Adrenal gland (tissue), 12 donors: ENCODE measurements around the gene TMEM255B. TPM values are rescaled to one million over a fixed set of nuclear protein-coding genes. Genes with fewer than 3 reads are reported as not detected.

Experiments used
- DNase-seq, 7 donors: peaks; one replicate each; pipeline ENCODE4 v3.0.0-alpha.2; 2019 to 2020
- H3K27ac ChIP-seq, 5 donors: fragments of 200-600 bp; sonication (generic) in 4 of 5; 1 replicate in 3 of 5; 2 replicates in 2 of 5; pipeline versions ENCODE4 v1.5.1 to v1.8.0; 2016 to 2020; ENCODE audit warnings: mild to moderate bottlenecking in 1 of 5
- H3K27me3 ChIP-seq: fragments of 200-600 bp; 2 replicates; pipeline ENCODE4 v1.8.0; 2021
- H3K36me3 ChIP-seq, 2 donors: fragments of 200-600 bp; replicated peaks in 1 of 2; 1 replicate in 1 of 2; 2 replicates in 1 of 2; pipeline versions ENCODE4 v1.5.1 to v1.8.0; 2018 to 2022
- H3K4me1 ChIP-seq, 2 donors: fragments of 200-600 bp; replicated peaks in 1 of 2; 1 replicate in 1 of 2; 2 replicates in 1 of 2; pipeline versions ENCODE4 v1.5.1 to v1.8.0; 2018 to 2021
- H3K4me3 ChIP-seq, 4 donors: fragments of 200-600 bp; sonication (generic) in 3 of 4; one replicate each; pipeline ENCODE4 v1.5.1; 2016 to 2018
- H3K9me3 ChIP-seq, 3 donors: fragments of 200-600 bp; sonication (generic) in 1 of 3; replicated peaks in 1 of 3; 1 replicate in 2 of 3; 2 replicates in 1 of 3; pipeline versions ENCODE4 v1.5.1 to v1.8.0; 2016 to 2021
- CTCF ChIP-seq, 6 experiments: fragments of 450-650 bp in 4 of 6; fragments of 200-600 bp in 2 of 6; sonication (generic) in 1 of 6; IDR thresholded peaks; 1 replicate in 5 of 6; 2 replicates in 1 of 6; pipeline versions ENCODE4 v1.5.1 to v1.8.0; 2016 to 2021; ENCODE audit warnings: antibody characterized with exemption in 6 of 6, mild to moderate bottlenecking in 2 of 6, moderate library complexity in 1 of 6
- POLR2A ChIP-seq, 2 donors: fragments of 450-650 bp; IDR thresholded peaks; one replicate each; pipeline ENCODE4 v1.6.1; 2017; ENCODE audit warnings: antibody characterized with exemption in 2 of 2, mild to moderate bottlenecking in 2 of 2, moderate library complexity in 1 of 2
- WGBS, 4 donors: extraction: QIAGEN DNeasy Blood & Tissue Kit in 2 of 4; methylation state at CpG; one replicate each; pipeline versions ENCODE4 v1.1.5 to v1.1.7; 2013 to 2017; 5-methylcytosine and 5-hydroxymethylcytosine counted together
- intact Hi-C, 2 donors: fragments of 100-400 bp; cut with DNase I; formaldehyde crosslinking; loops; one replicate each; pipeline versions ENCODE4 v1.14.1 to v1.15.0; 2022 to 2023
- polyA plus RNA-seq, 3 donors: library from polyadenylated mRNA; stranded (reverse); fragments of 200-250 nt in 2 of 3; fragments of 350-450 nt in 1 of 3; fragmentation: Illumina TruSeq in 1 of 3; extraction: RNeasy Lipid Tissue Mini Kit (QIAGEN cat#74804) in 1 of 3; gene quantifications; one replicate each; pipeline ENCODE4 v1.2.3, GENCODE V29; 2013 to 2014
- total RNA-seq, 9 donors: library from RNA; depleted of rRNA in 4 of 9; stranded (reverse); fragments of >200 nt in 4 of 9; fragments of 120-200 nt in 1 of 9; fragmentation: NEBNext Ultra II Directional in 1 of 9; extraction: Animal tissue kit (Norgen Biotek cat#: 25700) in 1 of 9; gene quantifications; one replicate each; pipeline versions ENCODE4 v1.1.0 to v1.2.4, GENCODE V29; 2013 to 2023
- donor health status: healthy with polysubstance abuse.
- donor health status: Bipolar disorder and iron deficiency.
- donor health status: DM: yes; HTN: yes; CAD: no.
- donor health status: DM: no; HTN: no; CAD: no.
- donor health status: DM: no; HTN: no; CAD: no.
- donor health status: DM: yes; HTN: yes; CAD: no.

Gene TMEM255B
- total and polyA plus RNA-seq, 12 donors = 1.3 to 60.1 (median 17.2) TPM

GRCh38 chr13:113845723-113846635 lies 87.0 kb downstream of the TMEM255B start:
- H3K9me3 ChIP-seq = no peaks in the 10 kb centered on the region
- H3K4me3 ChIP-seq = no peak overlapping the region
- peaks cover 0 to 6% of the 10 kb centered on the region in 2 donors for H3K4me1 ChIP-seq
- 84 to 88% (median 86%) methylated on average over 30 of the region's 30 CpGs for WGBS, 4 donors
- no peaks in the 10 kb centered on the region for H3K36me3 ChIP-seq
- DNase-seq = peak in 1 of 7 donors; percentile 13
- no peak overlapping the region for H3K27ac ChIP-seq
- intact Hi-C loops = no loop called here
- TF ChIP-seq CTCF (IDR thresholded peaks at IDR 0.05) (no peak), POLR2A (IDR thresholded peaks at IDR 0.05) (no peak)
- H3K27me3 ChIP-seq = no peaks in the 10 kb centered on the region

- intact Hi-C loops = no loop called here
- TF ChIP-seq CTCF (IDR thresholded peaks at IDR 0.05) (no peak), POLR2A (IDR thresholded peaks at IDR 0.05) (no peak)
- WGBS, 4 donors = 86 to 98% (median 93%) methylated on average over 24 to 28 of the region's 28 CpGs
Measured at GRCh38 chr13:113846636-113847318, 87.8 kb downstream of the TMEM255B start.

GRCh38 chr13:113848020-113848419 lies 89.0 kb downstream of the TMEM255B start:
- 77 to 89% (median 81%) methylated on average over 8 of the region's 8 CpGs for WGBS, 4 donors
- no peak overlapping the region for H3K27ac ChIP-seq
- intact Hi-C loops = no loop called here
- H3K27me3 ChIP-seq = no peaks in the 10 kb centered on the region
- H3K4me1 ChIP-seq = peaks cover 2 to 8% of the 10 kb centered on the region in 2 donors
- no peak overlapping the region for H3K4me3 ChIP-seq
- peak in 2 of 7 donors; percentile 13 to 52 for DNase-seq
- TF ChIP-seq POLR2A (IDR thresholded peaks at IDR 0.05) (no peak), CTCF (IDR thresholded peaks at IDR 0.05) (no peak)
- H3K36me3 ChIP-seq = no peaks in the 10 kb centered on the region
- no peaks in the 10 kb centered on the region for H3K9me3 ChIP-seq

More at GRCh38 chr13:113846636-113847318, 87.8 kb downstream of the TMEM255B start:
- no peaks in the 10 kb centered on the region for H3K27me3 ChIP-seq
- no peak overlapping the region for H3K27ac ChIP-seq
- H3K4me3 ChIP-seq = no peak overlapping the region
- H3K9me3 ChIP-seq = no peaks in the 10 kb centered on the region
- peak in 1 of 7 donors; percentile 52 for DNase-seq
- no peaks in the 10 kb centered on the region for H3K36me3 ChIP-seq
- peaks cover 0 to 6% of the 10 kb centered on the region in 2 donors for H3K4me1 ChIP-seq
